NCI-H187 treated with DMSO at 0.1 percent for 48 hours (cell line): ENCODE measurements around the gene FARP1.

ENCODE experiments used
- DNase-seq: peaks from one replicate; lab custom pipeline; 2025; lab: John Stamatoyannopoulos, UW

The FARP1 gene

DNA sequence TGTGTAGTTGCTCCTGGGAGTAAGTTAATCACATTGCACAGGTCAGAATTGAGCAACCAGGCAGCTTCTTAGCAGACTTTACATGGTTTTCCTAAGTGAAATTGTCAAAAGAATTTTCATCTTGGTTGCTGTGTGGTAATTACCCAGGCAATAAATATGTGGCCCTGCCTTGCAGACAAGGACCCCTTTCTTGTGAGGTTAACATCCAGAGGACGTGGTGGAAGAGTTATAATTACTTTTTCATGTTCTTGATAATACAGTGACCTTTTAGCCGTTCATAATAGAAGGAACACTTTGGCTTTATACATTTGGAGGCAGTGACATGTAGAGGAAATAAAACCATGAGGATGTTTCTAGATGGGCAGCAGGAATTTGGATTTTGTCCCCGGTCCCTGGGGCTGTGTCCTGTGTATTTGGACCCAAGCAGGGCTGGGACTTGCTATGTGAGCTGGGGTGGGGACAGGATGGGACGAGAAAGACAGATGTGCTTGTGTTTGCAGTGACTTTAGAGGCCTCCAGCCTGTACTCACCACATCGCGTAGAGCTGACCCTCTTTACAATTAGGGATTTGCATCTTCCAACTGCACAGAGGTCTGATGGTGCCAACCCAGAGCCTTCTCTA, 277.8 kb downstream of the FARP1 start:
- DNase-seq, result no peak

DNA sequence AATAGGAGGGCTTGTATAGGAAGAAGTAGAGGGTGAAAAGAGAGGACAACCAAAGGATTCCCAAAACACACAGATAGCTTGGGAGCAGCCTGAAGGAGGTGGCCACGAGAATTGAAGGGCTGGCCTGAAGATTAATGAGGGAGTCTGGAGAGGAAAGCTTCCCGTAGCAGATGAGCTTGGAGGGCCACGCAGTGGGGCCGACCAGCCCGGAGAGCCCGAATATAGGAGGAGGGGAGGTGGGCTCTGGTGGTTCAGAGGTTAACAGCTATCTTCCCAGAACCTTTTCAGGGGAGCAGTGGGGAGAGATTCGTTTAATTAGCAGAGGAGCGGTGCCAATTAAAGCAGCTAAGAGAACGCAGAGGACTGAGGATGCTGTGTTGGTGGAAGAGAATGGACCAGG, 279.2 kb downstream of the FARP1 start:
- no peak for DNase-seq

DNA sequence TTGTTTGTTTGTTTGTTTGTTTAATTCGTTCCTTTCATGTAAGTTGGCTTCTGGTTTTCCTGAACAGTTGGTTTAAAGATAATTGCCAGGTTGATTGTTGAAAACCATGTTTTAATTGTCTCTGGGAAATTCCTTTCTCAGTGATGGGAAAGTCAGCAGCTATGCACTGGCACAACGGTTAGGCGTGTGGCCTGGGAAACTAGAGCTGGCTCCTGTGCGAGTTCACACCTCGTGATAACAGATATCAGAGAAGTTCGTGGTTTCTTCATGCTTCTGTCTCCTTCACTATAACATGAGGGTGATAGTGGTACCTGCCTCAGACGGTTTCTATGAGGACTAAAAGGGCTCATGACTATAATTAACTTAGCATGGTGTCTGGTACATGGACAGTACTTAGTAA, 280.5 kb downstream of the FARP1 start:
- DNase-seq, result no peak

DNA sequence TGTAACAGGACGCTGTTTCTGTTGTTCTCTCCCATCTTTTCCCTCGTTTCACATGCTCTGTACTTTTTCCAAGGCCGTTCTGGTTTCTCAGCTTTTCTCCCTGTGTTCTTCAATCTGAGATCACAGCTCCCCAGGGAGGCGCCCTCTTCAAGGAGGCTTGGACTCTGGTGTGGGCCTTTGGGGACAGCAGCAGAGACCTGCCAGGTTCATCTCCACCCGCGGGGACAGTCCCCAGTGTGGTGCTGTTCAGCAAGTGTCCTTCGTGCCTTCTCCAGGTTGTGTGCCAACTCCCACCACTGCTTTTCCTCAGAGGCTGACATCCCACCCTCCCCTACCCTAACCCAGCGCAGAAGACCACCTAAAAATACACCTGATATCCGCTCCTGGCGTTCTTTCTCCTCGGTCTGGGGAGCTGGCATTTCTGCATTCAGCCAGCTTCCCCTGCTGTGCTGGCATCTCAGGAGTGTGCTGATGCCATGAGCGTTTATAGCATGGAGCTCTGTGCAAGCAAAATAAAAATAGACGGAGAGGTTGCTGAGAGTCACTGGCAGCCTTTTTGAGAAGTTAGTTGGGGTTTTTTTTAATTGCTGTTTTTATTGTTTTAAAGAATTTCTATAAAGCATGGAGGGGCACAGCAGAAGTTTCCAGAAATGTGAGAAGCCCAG, 284.6 kb downstream of the FARP1 start:
- DNase-seq, result no peak

DNA sequence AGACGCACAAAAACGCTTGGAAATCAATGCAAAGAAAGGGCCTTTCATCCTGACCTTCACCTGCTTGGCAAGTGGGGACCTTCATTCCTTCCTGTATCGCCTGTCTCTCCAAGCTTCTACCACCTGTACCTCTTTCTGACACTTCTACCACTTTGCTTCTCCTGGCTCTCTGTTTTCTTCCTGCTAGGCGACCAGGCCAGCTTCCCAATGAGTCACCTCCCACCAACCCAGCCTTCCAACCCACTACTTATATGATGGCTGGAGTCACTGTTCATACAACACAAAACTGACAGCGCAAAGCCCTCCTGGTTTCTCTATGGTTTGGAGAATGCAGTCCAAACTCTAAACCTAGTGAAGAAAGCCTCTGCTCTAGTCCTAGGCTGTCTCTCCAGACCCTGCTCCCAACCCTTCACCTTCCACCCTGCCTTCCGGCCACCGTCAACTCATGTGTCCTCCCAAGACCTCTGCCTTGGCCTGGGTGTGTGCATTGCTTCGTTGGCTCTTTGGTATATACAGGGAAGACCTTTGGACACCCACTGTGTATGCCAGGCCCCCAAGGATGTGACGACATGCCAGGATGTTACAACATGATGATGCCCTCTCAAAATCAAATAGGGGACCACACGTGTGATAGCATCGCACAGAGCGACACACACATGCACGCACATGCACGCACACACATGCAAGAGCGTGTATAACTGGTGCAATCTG, 285.5 kb downstream of the FARP1 start:
- no peak for DNase-seq

DNA sequence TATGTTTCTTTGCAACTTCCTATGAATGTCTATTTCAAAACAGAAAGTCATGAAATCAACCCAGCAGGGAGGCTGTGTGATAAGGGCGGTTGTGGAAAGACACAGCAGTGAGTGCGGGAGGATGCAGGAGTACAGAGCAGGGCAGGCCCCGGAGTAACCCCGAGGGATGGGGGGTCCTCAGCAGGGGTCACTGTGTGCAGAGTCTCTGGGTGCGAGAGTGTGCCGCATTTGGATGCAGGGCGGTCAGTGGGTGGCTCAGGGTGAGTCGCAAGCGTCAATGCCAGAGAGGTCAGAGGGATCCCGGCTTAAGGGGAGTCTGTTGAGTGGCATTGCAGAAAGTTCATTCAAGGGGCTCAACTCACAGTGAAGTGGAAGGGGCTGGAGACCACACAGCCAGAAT, 286.2 kb downstream of the FARP1 start:
- DNase-seq, result no peak

DNA sequence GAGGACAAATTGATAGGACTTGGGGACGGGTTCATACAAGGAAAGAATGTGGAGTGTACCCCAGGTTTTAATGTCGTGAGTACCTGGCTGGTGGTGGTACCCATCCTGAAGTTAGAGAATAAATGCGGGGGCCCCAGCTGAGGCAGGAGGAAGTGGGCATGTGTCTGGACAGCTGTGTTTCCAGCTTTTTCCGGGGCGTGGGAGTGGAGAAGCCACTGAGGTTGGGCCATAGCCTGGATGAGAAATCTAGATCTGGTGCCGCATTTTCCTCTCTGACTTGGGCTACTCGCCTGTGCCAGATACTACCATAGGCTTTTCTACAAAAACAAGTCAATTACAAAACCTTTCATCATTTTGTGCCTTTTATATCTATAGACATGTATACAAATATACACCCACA, 286.6 kb downstream of the FARP1 start:
- no peak for DNase-seq

DNA sequence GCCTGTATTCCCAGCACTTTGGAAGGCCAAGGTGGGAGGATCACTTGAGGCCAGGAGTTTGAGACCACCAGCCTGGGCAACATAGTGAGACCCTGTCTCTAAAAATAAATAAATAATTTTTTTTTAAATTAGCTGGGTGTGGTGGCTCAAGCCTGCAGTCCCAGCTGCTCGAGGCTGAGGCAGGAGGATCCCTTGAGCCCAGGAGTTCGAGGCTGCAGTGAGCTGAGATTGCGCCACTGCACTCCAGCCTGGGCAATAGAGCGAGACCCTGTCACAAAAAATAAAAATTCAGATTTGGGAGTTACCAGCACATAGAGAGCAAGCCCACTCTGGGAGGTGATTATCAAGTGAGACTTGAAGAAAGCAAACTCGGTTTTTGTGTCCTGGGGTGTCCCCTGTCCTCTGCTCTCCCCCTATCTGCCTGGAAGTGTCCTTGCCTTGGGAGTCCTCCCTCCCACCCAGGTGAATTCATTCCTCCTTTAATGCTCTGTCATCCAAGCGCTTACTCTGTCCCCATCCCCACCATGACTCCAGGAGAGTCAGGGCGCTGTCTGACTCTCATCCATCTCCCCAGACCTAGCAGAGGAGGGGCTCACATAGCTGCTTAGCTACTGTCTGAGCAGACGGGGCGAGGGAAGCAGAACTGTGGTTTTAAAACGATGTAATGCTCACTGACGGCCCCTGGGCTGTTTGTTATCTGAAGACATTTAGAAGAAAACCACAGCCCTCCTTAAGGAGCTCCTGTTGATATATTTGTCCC, 287.3 kb downstream of the FARP1 start:
- DNase-seq, result no peak

DNA sequence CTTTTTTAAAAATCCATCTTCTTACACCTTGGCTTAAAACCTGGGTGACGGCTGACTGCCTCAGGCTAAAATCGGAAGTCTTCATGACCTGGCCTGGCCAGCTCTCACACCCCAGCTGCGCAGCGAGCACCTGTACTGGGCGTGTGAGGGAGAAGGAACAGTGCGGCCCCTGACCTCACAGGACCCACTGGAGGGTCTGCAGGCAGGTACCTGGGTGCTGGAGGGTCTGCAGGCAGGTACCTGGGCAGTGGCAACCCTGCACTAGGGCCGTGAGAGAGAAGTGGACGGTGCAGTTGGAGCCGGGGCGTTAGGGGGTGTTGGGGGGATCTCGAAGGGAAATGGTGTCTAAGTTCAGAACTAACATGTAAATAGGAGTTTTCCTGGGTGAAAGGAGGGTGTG, 289.7 kb downstream of the FARP1 start:
- no peak for DNase-seq

DNA sequence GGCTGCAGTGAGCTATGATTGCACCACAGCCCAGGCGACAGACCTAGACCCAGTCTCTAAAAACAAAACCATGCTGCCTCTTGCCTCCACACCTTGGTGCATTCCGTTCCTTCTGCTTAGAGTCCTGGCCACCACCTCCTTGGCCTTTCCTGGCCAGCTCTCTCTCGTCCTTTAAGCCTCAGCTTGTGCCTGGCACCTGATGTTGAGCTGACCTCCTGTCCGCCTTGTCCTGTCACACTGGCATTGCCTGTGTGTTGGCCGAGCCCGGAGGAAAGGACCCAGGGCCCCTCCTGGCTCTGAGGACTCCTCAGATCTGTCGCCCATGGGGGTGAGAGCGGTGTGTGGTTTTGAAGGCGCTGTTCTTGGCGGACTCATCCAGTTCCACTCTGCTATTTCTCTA, 290.8 kb downstream of the FARP1 start:
- DNase-seq, result no peak

DNA sequence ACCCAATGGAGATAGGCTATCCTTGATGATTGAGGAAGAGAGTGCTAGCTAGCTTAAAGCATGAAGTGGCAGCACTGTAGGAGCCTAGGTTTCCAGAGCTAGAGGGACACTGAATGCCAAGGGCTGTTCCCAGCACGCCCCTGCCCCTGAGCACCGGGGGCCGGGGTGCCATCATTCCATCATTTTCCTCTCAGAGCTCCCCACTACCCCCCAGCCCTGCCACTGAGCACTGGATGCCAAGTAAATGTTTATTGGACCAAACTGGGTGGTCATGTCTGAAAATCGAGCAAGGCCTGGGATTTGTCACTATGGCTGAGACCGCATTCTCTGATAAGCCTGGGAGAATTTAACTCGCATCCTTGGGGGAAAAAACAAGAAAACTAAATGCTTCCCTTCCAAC, 291.2 kb downstream of the FARP1 start:
- DNase-seq, result no peak

DNA sequence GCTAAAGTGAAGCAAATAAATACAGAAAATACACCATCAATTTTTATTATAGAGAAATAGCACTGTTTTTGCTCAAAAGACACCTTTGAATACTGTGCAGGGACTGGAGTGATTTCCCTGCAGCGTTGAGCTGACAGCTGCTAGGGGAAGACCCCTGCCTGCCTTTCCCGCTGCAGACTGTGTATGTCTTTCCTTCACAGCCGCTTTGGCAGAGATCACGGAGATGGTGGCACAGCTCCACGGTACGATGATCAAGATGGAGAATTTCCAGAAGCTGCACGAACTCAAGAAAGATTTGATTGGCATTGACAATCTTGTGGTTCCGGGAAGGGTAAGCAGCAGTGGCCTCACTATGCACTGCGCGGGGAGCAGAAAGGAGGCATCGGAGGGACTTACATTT, 292.5 kb downstream of the FARP1 start:
- no peak for DNase-seq

DNA sequence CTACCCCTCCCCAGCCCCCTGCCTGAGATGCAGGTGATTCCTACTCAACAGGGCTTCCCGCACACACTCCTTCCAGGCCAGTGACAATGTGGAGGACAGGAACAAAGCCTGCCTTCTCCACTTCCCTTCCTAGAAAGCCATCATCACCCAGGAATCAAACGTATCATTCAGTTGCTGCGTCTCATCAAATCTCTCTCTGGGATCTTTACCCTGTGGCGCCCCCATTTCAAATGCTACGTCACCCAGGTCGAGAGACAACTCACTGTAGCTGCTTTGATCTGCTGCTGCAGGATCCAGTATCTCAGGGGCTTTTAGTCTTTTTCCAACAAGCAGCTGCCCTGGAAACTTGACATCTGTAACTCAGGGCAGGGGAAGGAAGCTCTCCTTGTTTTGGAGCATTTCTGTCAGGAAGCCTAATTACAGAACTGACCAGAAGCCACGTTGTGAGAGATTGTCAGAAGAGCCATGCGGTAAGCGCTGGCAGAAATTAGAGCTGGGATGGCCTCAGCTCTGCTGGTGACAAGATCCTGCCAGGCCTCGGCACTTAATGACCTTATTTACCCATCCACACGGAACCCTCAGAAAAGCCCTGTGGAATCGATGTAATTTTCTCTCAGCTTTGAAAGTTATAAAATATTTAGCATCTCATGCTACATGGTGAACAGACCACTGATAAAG, 293.5 kb downstream of the FARP1 start:
- DNase-seq, result no peak

DNA sequence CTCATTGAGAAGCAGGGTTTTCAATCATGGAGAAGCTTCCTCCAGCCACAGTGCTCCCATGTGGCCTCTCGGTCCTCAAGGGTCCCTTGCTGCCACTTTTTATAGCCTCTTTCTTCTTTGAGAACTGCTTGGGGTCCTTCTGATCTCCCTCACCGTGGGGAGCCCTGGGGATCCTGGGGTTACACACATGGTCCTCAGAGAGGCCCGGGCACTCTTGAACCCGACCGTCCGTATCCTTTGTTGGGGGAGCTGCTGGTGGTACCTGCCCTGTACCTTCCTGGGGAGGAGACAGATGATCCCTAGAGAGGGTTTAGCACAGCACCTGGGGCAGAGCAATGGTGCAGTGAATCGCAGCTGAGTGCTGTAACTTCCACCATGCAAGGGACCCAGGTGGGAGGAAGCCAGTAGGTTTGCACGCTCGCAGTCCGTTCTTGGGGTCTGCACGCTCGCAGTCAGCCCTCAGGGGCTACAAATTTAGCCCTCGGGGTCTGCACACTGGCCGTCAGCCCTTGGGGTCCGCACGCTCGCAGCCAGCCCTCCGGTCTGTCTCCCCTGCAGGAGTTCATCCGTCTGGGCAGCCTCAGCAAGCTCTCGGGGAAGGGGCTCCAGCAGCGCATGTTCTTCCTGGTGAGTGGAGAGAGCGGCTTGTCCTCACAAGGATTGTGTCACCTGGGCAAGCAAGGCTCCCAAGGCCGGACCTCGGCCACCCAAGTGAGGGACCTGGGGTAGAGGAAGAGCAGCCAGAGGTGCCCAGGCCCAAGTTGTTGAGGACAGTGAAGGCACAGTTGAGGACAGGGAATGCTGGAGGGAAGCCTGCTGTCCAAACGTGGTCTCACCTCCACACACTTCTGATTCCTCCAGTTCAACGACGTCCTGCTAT, 295.6 kb downstream of the FARP1 start:
- no peak for DNase-seq

DNA sequence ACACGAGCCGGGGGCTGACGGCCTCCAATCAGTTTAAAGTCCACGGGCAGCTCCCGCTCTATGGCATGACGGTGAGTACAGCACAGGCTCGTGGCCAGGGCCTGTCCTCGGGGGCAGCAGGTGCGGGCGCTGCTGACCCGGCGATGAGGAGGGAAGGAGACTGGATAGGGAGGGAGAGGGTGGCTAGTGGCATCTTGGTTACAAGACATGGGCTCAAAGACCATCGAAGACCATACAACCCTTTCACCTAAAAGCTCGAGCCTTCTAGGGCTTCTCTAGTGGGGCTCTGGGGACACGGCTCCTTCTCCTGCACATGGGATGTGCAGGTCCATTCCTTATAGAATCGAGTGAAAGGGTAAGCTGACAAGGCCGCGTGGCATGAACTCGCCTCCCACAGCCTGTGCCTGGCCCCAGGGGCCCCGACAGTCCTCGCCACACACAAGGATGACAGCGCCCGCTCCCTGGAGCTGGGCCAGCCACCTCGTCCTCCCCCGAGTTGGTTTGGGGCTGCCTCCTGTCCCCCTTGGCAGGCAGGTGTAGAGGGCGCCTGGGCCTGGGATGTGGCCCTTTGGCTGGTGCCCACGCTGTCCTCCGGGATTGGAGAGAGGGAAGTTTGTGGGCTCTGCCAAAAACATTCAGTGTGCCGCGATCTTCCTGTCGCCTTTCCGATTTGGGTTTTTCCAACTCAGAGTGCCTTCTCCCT, 296.4 kb downstream of the FARP1 start:
- DNase-seq, result no peak

DNA sequence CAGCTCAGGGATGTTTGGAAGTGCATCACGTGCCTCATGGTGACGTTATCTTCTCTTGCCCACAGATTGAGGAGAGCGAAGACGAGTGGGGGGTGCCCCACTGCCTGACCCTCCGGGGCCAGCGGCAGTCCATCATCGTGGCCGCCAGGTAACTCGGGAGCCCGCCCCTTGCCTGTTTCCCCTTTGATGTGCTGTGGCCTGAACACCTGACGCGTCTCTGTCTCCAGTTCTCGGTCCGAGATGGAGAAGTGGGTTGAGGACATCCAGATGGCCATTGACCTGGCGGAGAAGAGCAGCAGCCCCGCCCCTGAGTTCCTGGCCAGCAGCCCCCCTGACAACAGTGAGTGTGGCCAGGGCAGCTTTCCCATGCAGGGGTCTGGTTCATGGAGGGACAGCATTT, 297.0 kb downstream of the FARP1 start:
- DNase-seq, result no peak

DNA sequence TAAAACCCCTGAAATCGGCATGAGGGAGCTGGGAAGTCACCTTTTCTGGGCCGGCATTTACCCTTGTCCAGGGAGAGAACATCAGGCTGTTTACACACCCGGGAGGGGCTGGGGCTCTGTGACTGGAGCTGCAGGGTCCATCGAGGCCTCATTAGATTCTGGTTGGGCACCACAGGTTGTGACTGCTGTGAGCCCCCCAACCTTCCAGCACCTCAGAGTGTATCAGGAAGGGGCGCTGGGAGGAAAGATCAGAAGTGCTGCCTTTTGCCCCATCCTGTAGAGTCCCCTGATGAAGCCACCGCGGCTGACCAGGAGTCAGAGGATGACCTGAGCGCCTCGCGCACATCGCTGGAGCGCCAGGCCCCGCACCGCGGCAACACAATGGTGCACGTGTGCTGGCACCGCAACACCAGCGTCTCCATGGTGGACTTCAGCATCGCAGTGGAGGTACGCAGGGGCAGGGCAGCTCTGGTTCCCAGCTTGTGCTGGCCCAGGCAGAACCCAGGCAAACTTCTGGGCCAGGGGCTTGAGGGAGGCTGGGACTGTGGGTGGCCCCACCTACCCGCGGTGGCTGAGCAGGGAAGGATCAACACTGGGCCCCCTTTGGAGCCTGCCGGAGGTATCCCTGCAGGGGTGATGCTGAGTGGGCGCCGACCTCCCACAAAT, 297.6 kb downstream of the FARP1 start:
- no peak for DNase-seq

DNA sequence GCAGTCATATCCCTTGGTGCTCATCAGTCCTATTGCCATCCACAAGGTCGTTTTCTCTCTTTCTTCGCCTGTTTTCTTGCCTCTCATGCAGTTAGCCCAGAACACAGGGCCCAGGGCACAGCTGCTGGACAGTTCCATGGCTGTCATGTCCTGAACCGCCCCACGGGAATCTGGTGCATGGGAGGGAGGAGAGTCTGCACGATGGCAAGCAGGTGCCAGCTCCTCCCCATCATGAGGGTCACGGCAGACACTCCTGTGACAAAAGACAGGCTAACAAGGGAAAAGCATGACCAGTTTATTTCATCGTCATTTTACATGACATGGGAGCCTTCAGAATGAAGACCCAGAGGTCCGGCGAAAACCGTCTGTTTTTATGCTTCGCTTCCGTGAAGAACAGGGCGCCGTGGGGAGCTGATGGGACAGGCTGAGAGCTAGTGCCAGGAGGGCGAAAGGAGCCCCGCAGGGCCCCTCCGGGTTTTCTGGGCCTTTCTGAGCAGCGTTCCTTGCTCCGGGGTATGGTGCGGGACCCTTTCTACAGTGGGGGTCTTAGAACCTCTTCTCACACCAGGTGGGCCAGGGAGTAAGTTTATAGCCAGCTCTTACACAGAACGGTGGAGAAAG, 298.3 kb downstream of the FARP1 start:
- no peak for DNase-seq

DNA sequence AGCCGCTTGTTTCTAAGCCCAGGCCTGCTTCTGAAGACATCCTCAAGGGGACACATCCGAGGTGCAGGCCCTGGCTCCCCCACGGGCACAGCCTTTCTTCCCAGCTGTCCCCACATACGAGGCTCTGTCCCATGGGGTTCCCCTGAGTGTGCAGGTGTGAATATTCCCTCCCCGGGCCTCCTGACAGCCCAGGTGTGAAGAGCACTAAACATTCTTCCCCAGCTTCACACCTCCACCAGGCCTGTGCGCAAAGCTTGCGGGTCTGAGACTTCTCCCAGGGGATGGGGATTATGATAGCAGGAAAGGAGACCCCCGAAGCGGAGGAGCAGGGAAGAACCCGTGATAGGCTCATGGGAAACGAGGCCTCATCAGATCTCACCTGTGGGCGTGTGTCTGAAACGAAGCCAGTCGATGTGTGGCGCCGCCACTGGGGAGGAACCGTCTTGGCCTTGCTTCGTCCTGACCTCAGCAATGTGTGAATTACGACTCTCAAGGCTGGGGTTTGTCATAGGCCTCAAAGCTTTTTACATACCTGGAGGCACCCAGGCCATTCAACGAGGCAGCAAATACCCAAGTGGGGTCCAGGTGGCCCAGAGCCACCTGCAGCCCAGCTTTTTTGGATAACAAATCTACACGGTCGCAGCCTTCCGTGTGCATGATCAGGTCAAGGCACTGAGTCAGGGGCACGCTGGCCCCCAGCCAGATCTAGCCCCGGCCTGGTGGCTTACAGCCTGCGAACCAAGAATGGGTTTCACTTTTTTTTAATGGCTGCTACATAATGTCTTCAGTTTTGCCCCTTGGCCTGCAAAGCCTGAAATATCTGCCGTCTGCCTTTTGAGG, 299.7 kb downstream of the FARP1 start:
- no peak for DNase-seq
